NCI-H2081 treated with DMSO at 0.1 percent for 48 hours (cell line): ENCODE results near the gene RTN4IP1.

Experiments used
- DNase-seq: peaks from one replicate; lab custom pipeline; 2025; lab: John Stamatoyannopoulos, UW

The RTN4IP1 gene

GRCh38 chr6:106522562-106523250 lies 106.6 kb downstream of the RTN4IP1 start:
- no peak for DNase-seq
